Astrocyte (in vitro differentiated cells and primary cell): ENCODE data around the gene CHD1L.

ENCODE experiments used
- CTCF ChIP-seq: IDR thresholded peaks from 2 replicates; pipeline ENCODE4 v1.5.1; 2011; ENCODE audit warnings: low read depth, mild to moderate bottlenecking, inconsistent platforms, low read length, moderate library complexity; ENCODE audit not compliant: insufficient read depth
- EZH2 ChIP-seq: IDR thresholded peaks from 2 replicates; pipeline ENCODE4 v1.6.1; 2012; ENCODE audit warnings: mild to moderate bottlenecking, low read length, inconsistent platforms; ENCODE audit not compliant: insufficient read depth

DNA sequence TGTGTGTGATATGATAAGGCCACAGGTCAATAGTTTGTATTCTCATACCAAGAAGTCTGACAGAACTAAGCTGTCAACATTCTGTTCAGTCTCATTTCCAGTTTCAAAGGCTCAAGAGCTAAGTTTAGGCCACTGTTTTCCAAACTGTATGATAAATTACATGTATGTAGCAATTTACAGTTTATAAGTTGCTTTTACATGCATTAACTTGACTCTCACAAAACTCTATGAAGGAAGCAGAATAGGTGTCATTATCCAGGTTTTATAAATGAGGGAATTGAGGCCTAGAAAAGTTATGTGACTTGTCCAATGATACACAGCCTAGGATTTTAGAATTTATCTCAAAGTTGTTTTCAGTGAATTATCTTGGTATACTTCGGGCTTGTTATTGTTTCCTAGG lies 40.7 kb upstream of the CHD1L start:
- no peak for TF ChIP-seq CTCF
- no peak for TF ChIP-seq EZH2
